Neutrophil (primary cell): ENCODE results near the gene ASIC2.

ENCODE experiments used
- H3K27ac ChIP-seq: fragments of 200-600 bp; sonication (generic); 2 replicates; pipeline ENCODE4 v1.5.1; 2016; ENCODE audit warnings: mild to moderate bottlenecking, moderate library complexity
- H3K27me3 ChIP-seq: fragments of 200-600 bp; sonication (generic); 2 replicates; pipeline ENCODE4 v1.6.0; 2016; ENCODE audit warnings: mild to moderate bottlenecking
- H3K36me3 ChIP-seq: fragments of 200-600 bp; sonication (generic); 2 replicates; pipeline ENCODE4 v1.5.1; 2017
- H3K4me1 ChIP-seq, 2 experiments: fragments of 200-600 bp in 1 of 2; sonication (generic) in 1 of 2; 1 replicate in 1 of 2; 2 replicates in 1 of 2; pipeline versions ENCODE4 v1.5.1 to v1.6.1; 2013 to 2016; ENCODE audit warnings: low read depth in 1 of 2, low read length in 1 of 2, mild to moderate bottlenecking in 1 of 2, moderate library complexity in 1 of 2; ENCODE audit not compliant: control insufficient read depth in 1 of 2, insufficient read depth in 1 of 2
- H3K4me3 ChIP-seq, 2 experiments: fragments of 200-600 bp in 1 of 2; sonication (generic) in 1 of 2; 1 replicate in 1 of 2; 2 replicates in 1 of 2; pipeline ENCODE4 v1.5.1; 2013 to 2016; ENCODE audit warnings: low read depth in 1 of 2, low read length in 1 of 2, mild to moderate bottlenecking in 1 of 2, moderate library complexity in 1 of 2
- H3K9me3 ChIP-seq: fragments of 200-600 bp; sonication (generic); 2 replicates; pipeline ENCODE4 v1.5.1; 2016
- CTCF ChIP-seq: fragments of 200-600 bp; sonication (generic); IDR thresholded peaks from 2 replicates; pipeline ENCODE4 v1.5.1; 2016; ENCODE audit warnings: antibody characterized with exemption

The ASIC2 gene

DNA sequence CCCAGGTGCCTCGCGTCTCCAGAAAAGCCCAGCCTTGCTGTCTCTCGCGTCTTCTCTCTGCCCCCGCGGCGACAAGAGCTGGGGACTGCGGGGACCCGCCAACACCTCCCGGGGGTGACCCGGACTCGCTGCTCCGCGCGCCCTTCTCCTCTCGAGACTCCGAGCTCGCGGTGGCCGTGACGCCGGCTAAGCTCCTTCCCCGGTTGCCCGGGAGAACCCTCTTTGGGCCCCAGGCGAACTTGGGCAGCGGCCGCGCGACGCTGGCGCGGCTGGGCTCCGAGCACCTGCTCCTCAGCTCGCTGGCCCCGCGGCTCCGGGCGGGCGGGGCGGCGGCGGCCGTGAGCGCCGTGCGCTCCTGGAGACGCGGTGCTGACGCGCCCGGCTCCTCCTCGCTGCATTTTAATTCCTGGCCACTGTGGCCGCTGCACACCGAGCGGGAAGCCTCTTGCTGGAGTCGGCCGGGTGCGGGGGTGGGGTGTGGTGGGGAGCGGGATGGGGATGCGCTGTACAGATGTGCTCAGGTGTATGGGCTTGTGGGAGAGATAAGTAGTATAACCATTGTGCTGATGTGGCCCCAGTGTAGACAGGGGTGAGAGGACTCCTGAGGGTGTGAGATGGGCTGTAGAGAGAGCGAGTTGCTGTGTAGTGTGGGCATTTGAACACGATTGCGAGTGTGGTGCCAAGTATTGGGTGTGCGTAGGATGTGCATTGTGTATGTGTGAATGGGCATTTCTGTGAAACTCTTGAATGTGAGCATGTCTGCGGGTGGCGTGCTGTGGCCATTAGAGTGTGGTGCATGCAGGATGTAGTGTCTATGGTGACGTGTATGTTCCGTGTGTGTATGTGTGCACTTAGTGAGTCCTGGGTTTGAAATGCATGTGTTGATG, at the start of gene ASIC2:
Gene ASIC2 (minus strand): TSS at position 315 of the 887 bp plus-strand sequence.
- Histone ChIP-seq H3K27me3 (peaks cover 93% of the 10 kb centered on the region), H3K4me3 (no peak within 1 kb of the TSS), H3K9me3 (no peaks in the 10 kb centered on the region), H3K27ac (no peak within 1 kb of the TSS), H3K36me3 (no peaks in the 10 kb centered on the region), H3K4me1 (peaks cover 0 to 4% of the 10 kb centered on the region in 2 experiments)
- TF ChIP-seq CTCF, result no peak

- no peak for TF ChIP-seq CTCF
- H3K4me1 ChIP-seq, result no peaks in the 10 kb centered on the region
- peaks cover 23% of the 10 kb centered on the region for H3K27me3 ChIP-seq
- H3K4me3 ChIP-seq, result no peak overlapping the region
- H3K9me3 ChIP-seq, result no peaks in the 10 kb centered on the region
- no peak overlapping the region for H3K27ac ChIP-seq
- H3K36me3 ChIP-seq, result no peaks in the 10 kb centered on the region
Observed at GRCh38 chr17:33342025-33342424, 48.9 kb upstream of the ASIC2 start.

GRCh38 chr17:33338242-33338641, 45.1 kb upstream of the ASIC2 start:
- Histone ChIP-seq H3K4me3 (no peak overlapping the region), H3K4me1 (no peaks in the 10 kb centered on the region), H3K36me3 (no peaks in the 10 kb centered on the region), H3K27ac (no peak overlapping the region), H3K9me3 (no peaks in the 10 kb centered on the region), H3K27me3 (peaks cover 28% of the 10 kb centered on the region)
- no peak for TF ChIP-seq CTCF

- no peak overlapping the region for H3K4me3 ChIP-seq
- no peak overlapping the region for H3K27ac ChIP-seq
- peaks cover 28% of the 10 kb centered on the region for H3K27me3 ChIP-seq
- TF ChIP-seq CTCF, result no peak
- no peaks in the 10 kb centered on the region for H3K4me1 ChIP-seq
- H3K36me3 ChIP-seq, result no peaks in the 10 kb centered on the region
- H3K9me3 ChIP-seq, result no peaks in the 10 kb centered on the region
Observed at GRCh38 chr17:33335491-33336173, 42.5 kb upstream of the ASIC2 start.

- Histone ChIP-seq H3K9me3 (no peaks in the 10 kb centered on the region), H3K4me3 (no peak overlapping the region), H3K36me3 (no peaks in the 10 kb centered on the region), H3K27me3 (peaks cover 24% of the 10 kb centered on the region), H3K4me1 (no peaks in the 10 kb centered on the region), H3K27ac (no peak overlapping the region)
- TF ChIP-seq CTCF, result no peak
Observed at GRCh38 chr17:33334703-33335102, 41.6 kb upstream of the ASIC2 start.
